Right lobe of liver (tissue), 4 donors: ENCODE data around the gene FNTB.

ENCODE experiments used
- CTCF ChIP-seq, 4 donors: fragments of 200-600 bp in 3 of 4; fragments of 450-650 bp in 1 of 4; IDR thresholded peaks; one replicate each; pipeline versions ENCODE4 v1.5.1 to v1.8.0; 2016 to 2022; ENCODE audit warnings: antibody characterized with exemption in 4 of 4, mild to moderate bottlenecking in 2 of 4
- POLR2A ChIP-seq: fragments of 450-650 bp; IDR thresholded peaks from one replicate; pipeline ENCODE4 v1.6.1; 2017; ENCODE audit warnings: antibody characterized with exemption, mild to moderate bottlenecking
- donor health status: DM: no; HTN: no; CAD: no.
- donor health status: DM: no; HTN: no; CAD: no.
- donor health status: DM: no; HTN: yes; CAD: no.

GRCh38 chr14:64958201-64958600 lies 28.5 kb upstream of the FNTB start:
- TF ChIP-seq POLR2A (no peak), CTCF (IDR thresholded peaks at IDR 0.05) (no peak)
